ENCODE data around the gene MED25. TPM values are rescaled to one million over a fixed set of nuclear protein-coding genes. Genes with fewer than 3 reads are reported as not detected.

Gene MED25
- total and polyA plus RNA-seq, 2 donors (not counting 1 experiment from before 2014, with no cell fraction given) = 11.2 to 20.2 TPM

- no peak overlapping the region for H2AFZ ChIP-seq (ENCODE audit: low read length)
- H3K4me3 ChIP-seq (replicated peaks in 1 of 4; ENCODE audit: control extremely low read depth in 1 of 4, insufficient read depth in 1 of 4, low read depth in 3 of 4, low read length in 4 of 4) = no peak overlapping the region
- TF ChIP-seq CTCF (conservative IDR thresholded peaks at IDR 0.05 in 1 of 2, IDR thresholded peaks at IDR 0.05 in 1 of 2; ENCODE audit: low read depth in 1 of 2, low read length in 2 of 2) (no peak), EZH2 (IDR thresholded peaks at IDR 0.05; ENCODE audit: low read length, missing control alignments) (no peak)
- no peaks in the 10 kb centered on the region for H3K27me3 ChIP-seq (ENCODE audit: control insufficient read depth, insufficient read depth, low read length)
- H3K79me2 ChIP-seq (ENCODE audit: control insufficient read depth, insufficient read depth, low read length) = peaks cover 16% of the 10 kb centered on the region
- no peak overlapping the region for H3K9ac ChIP-seq (ENCODE audit: insufficient read depth, low read length)
- H3K9me3 ChIP-seq (ENCODE audit: control insufficient read depth, insufficient read depth, low read depth, low read length) = no peaks in the 10 kb centered on the region
- DNase-seq (ENCODE audit: low read depth in 2 of 2) = peak in 1 of 2 donors; percentile 57
- peaks cover 10% of the 10 kb centered on the region for H3K4me1 ChIP-seq (ENCODE audit: control insufficient read depth, extremely low read depth, insufficient read depth, low read length)
- peaks cover 52% of the 10 kb centered on the region for H3K36me3 ChIP-seq (ENCODE audit: control insufficient read depth, insufficient read depth, low read length)
- H3K27ac ChIP-seq (ENCODE audit: insufficient read depth, low read length) = no peak overlapping the region
- no peak overlapping the region for H3K4me2 ChIP-seq (ENCODE audit: extremely low read depth, insufficient read depth, low read length)
- no peaks in the 10 kb centered on the region for H4K20me1 ChIP-seq (ENCODE audit: control insufficient read depth, extremely low read depth, insufficient read depth, low read length)
Observed at GRCh38 chr19:49861107-49861506, 43.0 kb downstream of the MED25 start.

- DNase-seq (ENCODE audit: low read depth in 2 of 2) = no peak
- no peak overlapping the region for H3K4me2 ChIP-seq (ENCODE audit: extremely low read depth, insufficient read depth, low read length)
- H3K4me3 ChIP-seq (replicated peaks in 1 of 4; ENCODE audit: control extremely low read depth in 1 of 4, insufficient read depth in 1 of 4, low read depth in 3 of 4, low read length in 4 of 4) = no peak overlapping the region
- no peaks in the 10 kb centered on the region for H3K27me3 ChIP-seq (ENCODE audit: control insufficient read depth, insufficient read depth, low read length)
- no peak overlapping the region for H3K27ac ChIP-seq (ENCODE audit: insufficient read depth, low read length)
- peaks cover 22% of the 10 kb centered on the region for H3K79me2 ChIP-seq (ENCODE audit: control insufficient read depth, insufficient read depth, low read length)
- no peaks in the 10 kb centered on the region for H4K20me1 ChIP-seq (ENCODE audit: control insufficient read depth, extremely low read depth, insufficient read depth, low read length)
- peaks cover 51% of the 10 kb centered on the region for H3K36me3 ChIP-seq (ENCODE audit: control insufficient read depth, insufficient read depth, low read length)
- no peak overlapping the region for H3K9ac ChIP-seq (ENCODE audit: insufficient read depth, low read length)
- TF ChIP-seq CTCF (conservative IDR thresholded peaks at IDR 0.05 in 1 of 2, IDR thresholded peaks at IDR 0.05 in 1 of 2; ENCODE audit: low read depth in 1 of 2, low read length in 2 of 2) (no peak), EZH2 (IDR thresholded peaks at IDR 0.05; ENCODE audit: low read length, missing control alignments) (no peak)
- H2AFZ ChIP-seq (ENCODE audit: low read length) = no peak overlapping the region
- peaks cover 16% of the 10 kb centered on the region for H3K4me1 ChIP-seq (ENCODE audit: control insufficient read depth, extremely low read depth, insufficient read depth, low read length)
- H3K9me3 ChIP-seq (ENCODE audit: control insufficient read depth, insufficient read depth, low read depth, low read length) = no peaks in the 10 kb centered on the region
Observed at GRCh38 chr19:49861541-49862378, 43.7 kb downstream of the MED25 start.

- Histone ChIP-seq H3K79me2 (ENCODE audit: control insufficient read depth, insufficient read depth, low read length) (peaks cover 24% of the 10 kb centered on the region), H4K20me1 (ENCODE audit: control insufficient read depth, extremely low read depth, insufficient read depth, low read length) (no peaks in the 10 kb centered on the region), H3K27me3 (ENCODE audit: control insufficient read depth, insufficient read depth, low read length) (no peaks in the 10 kb centered on the region), H3K4me3 (replicated peaks in 1 of 4; ENCODE audit: control extremely low read depth in 1 of 4, insufficient read depth in 1 of 4, low read depth in 3 of 4, low read length in 4 of 4) (no peak overlapping the region), H2AFZ (ENCODE audit: low read length) (no peak overlapping the region), H3K9me3 (ENCODE audit: control insufficient read depth, insufficient read depth, low read depth, low read length) (no peaks in the 10 kb centered on the region), H3K9ac (ENCODE audit: insufficient read depth, low read length) (no peak overlapping the region), H3K4me1 (ENCODE audit: control insufficient read depth, extremely low read depth, insufficient read depth, low read length) (peaks cover 16% of the 10 kb centered on the region), H3K36me3 (ENCODE audit: control insufficient read depth, insufficient read depth, low read length) (peaks cover 45% of the 10 kb centered on the region), H3K27ac (ENCODE audit: insufficient read depth, low read length) (no peak overlapping the region), H3K4me2 (ENCODE audit: extremely low read depth, insufficient read depth, low read length) (no peak overlapping the region)
- DNase-seq (ENCODE audit: low read depth in 2 of 2) = no peak
- no peak for TF ChIP-seq EZH2 (IDR thresholded peaks at IDR 0.05; ENCODE audit: low read length, missing control alignments)
- peak in 1 of 2 donors; percentile 11 for TF ChIP-seq CTCF (conservative IDR thresholded peaks at IDR 0.05 in 1 of 2, IDR thresholded peaks at IDR 0.05 in 1 of 2; ENCODE audit: low read depth in 1 of 2, low read length in 2 of 2)
Observed at GRCh38 chr19:49862391-49863253, 44.5 kb downstream of the MED25 start.

Data from fibroblast of lung (primary cell).